CD14-positive monocyte (primary cell): ENCODE measurements around the gene CDCA3. TPM values are rescaled to one million over a fixed set of nuclear protein-coding genes. Genes with fewer than 3 reads are reported as not detected.

ENCODE experiments used
- DNase-seq, 3 donors: peaks; one replicate each; pipeline ENCODE4 v3.0.0-alpha.2; 2011 to 2022
- H2AFZ ChIP-seq: 2 replicates; pipeline ENCODE4 v1.6.0; 2012; ENCODE audit warnings: mild to moderate bottlenecking, low read depth, low read length, inconsistent platforms; ENCODE audit not compliant: insufficient read depth, poor library complexity, severe bottlenecking
- H3K27ac ChIP-seq, 2 donors: 1 replicate in 1 of 2; 2 replicates in 1 of 2; pipeline ENCODE4 v1.5.1; 2012 to 2013; ENCODE audit warnings: low read length in 2 of 2, control low read depth in 1 of 2, inconsistent platforms in 1 of 2, low read depth in 1 of 2, mild to moderate bottlenecking in 1 of 2
- H3K27me3 ChIP-seq, 2 donors: one replicate each; pipeline versions ENCODE4 v1.6.0 to v1.6.1; 2011 to 2013; ENCODE audit warnings: low read length in 2 of 2; ENCODE audit not compliant: control insufficient read depth in 2 of 2, insufficient read depth in 2 of 2
- H3K36me3 ChIP-seq, 2 donors: replicated peaks in 1 of 2; 1 replicate in 1 of 2; 2 replicates in 1 of 2; pipeline versions ENCODE4 v1.5.1 to v1.6.1; 2012 to 2013; ENCODE audit warnings: low read length in 2 of 2, control low read depth in 1 of 2, inconsistent platforms in 1 of 2, mild to moderate bottlenecking in 1 of 2; ENCODE audit not compliant: insufficient read depth in 2 of 2, control insufficient read depth in 1 of 2
- H3K4me1 ChIP-seq, 2 donors: 1 replicate in 1 of 2; 2 replicates in 1 of 2; pipeline versions ENCODE4 v1.5.1 to v1.6.1; 2012 to 2013; ENCODE audit warnings: low read length in 2 of 2, control low read depth in 1 of 2, inconsistent platforms in 1 of 2, mild to moderate bottlenecking in 1 of 2, moderate library complexity in 1 of 2; ENCODE audit not compliant: insufficient read depth in 2 of 2, control insufficient read depth in 1 of 2
- H3K4me2 ChIP-seq: replicated peaks from 2 replicates; pipeline ENCODE3; 2012; ENCODE audit warnings: low read length, moderate library complexity, mild to moderate bottlenecking; ENCODE audit not compliant: poor library complexity, severe bottlenecking; ENCODE audit errors: extremely low read depth
- H3K4me3 ChIP-seq, 3 experiments: fragments of 200-600 bp in 1 of 3; sonication (generic) in 1 of 3; replicated peaks in 1 of 3; 1 replicate in 2 of 3; 2 replicates in 1 of 3; pipeline ENCODE4 v1.5.1; 2011 to 2013; ENCODE audit warnings: low read length in 3 of 3, mild to moderate bottlenecking in 3 of 3, control low read depth in 2 of 3, low read depth in 2 of 3, inconsistent platforms in 1 of 3, moderate library complexity in 1 of 3
- H3K79me2 ChIP-seq: 2 replicates; pipeline ENCODE4 v1.6.0; 2012; ENCODE audit warnings: mild to moderate bottlenecking, control low read depth, inconsistent platforms, low read length, moderate library complexity; ENCODE audit not compliant: insufficient read depth
- H3K9ac ChIP-seq: 2 replicates; pipeline ENCODE4 v1.6.0; 2017; ENCODE audit warnings: low read length, mild to moderate bottlenecking; ENCODE audit not compliant: insufficient read depth, poor library complexity, severe bottlenecking
- H3K9me3 ChIP-seq, 2 donors: replicated peaks in 1 of 2; 1 replicate in 1 of 2; 2 replicates in 1 of 2; pipeline versions ENCODE4 v1.5.1 to v1.6.1; 2012 to 2013; ENCODE audit warnings: low read length in 2 of 2, control low read depth in 1 of 2; ENCODE audit not compliant: control insufficient read depth in 1 of 2, insufficient read depth in 1 of 2
- H4K20me1 ChIP-seq: 2 replicates; pipeline ENCODE4 v1.6.0; 2012; ENCODE audit warnings: mild to moderate bottlenecking, low read length, control low read depth, moderate library complexity; ENCODE audit not compliant: insufficient read depth
- H3K27ac Mint-ChIP-seq, 7 donors: one replicate each; pipeline ENCODE4 v1.8.0; 2020; ENCODE audit warnings: mild to moderate bottlenecking in 7 of 7, mixed read lengths in 7 of 7, moderate library complexity in 6 of 7, inconsistent platforms in 2 of 7
- H3K27me3 Mint-ChIP-seq, 3 donors: one replicate each; pipeline ENCODE4 v1.8.0; 2021 to 2022; ENCODE audit warnings: low read depth in 3 of 3, mild to moderate bottlenecking in 3 of 3, mixed read lengths in 3 of 3, moderate library complexity in 3 of 3, inconsistent platforms in 1 of 3
- H3K36me3 Mint-ChIP-seq, 2 donors: one replicate each; pipeline ENCODE4 v1.8.0; 2020; ENCODE audit warnings: mixed read lengths in 2 of 2, inconsistent platforms in 1 of 2, mild to moderate bottlenecking in 1 of 2
- H3K4me1 Mint-ChIP-seq: one replicate; pipeline ENCODE4 v1.8.0; 2020; ENCODE audit warnings: mild to moderate bottlenecking, mixed read lengths
- H3K4me3 Mint-ChIP-seq, 2 donors: one replicate each; pipeline ENCODE4 v1.8.0; 2020; ENCODE audit warnings: mild to moderate bottlenecking in 2 of 2, mixed read lengths in 2 of 2, moderate library complexity in 1 of 2
- H3K9me3 Mint-ChIP-seq, 7 donors: one replicate each; pipeline ENCODE4 v1.8.0; 2020 to 2022; ENCODE audit warnings: mixed read lengths in 7 of 7, mild to moderate bottlenecking in 6 of 7, moderate library complexity in 6 of 7, inconsistent platforms in 2 of 7
- CTCF ChIP-seq: fragments of 200-600 bp; IDR thresholded peaks from one replicate; pipeline ENCODE4 v1.8.0; 2022; ENCODE audit warnings: antibody characterized with exemption, mild to moderate bottlenecking
- WGBS: methylation state at CpG from one replicate; pipeline ENCODE4 v1.1.5; 2013; ENCODE audit warnings: missing lambda C conversion rate; ENCODE audit not compliant: insufficient coverage; 5-methylcytosine and 5-hydroxymethylcytosine counted together
- intact Hi-C, 2 donors: fragments of 100-400 bp; cut with micrococcal nuclease; formaldehyde crosslinking; loops; one replicate each; pipeline versions ENCODE4 v1.15.0 to v1.15.1; 2023
- polyA plus RNA-seq, 3 donors: library from polyadenylated mRNA; depleted of rRNA in 1 of 3; unstranded in 2 of 3; stranded (reverse) in 1 of 3; fragments of 300-500 nt in 2 of 3; fragments of >200 nt in 1 of 3; fragmentation: Illumina TruSeq in 2 of 3; gene quantifications; 1 replicate in 2 of 3; 2 replicates in 1 of 3; pipeline ENCODE4 v1.2.3, GENCODE V29; 2012 to 2021

Gene CDCA3
- polyA plus RNA-seq, 3 donors = 0.57 to 0.61 (median 0.59) TPM

- Histone ChIP-seq H3K27me3 (no peaks in the 10 kb centered on the region), H3K9me3 (no peaks in the 10 kb centered on the region), H3K79me2 (no peaks in the 10 kb centered on the region), H3K27ac (no peak overlapping the region), H3K4me2 (no peak overlapping the region), H3K36me3 (no peaks in the 10 kb centered on the region), H3K9ac (no peak overlapping the region), H3K4me3 (no peak overlapping the region), H4K20me1 (no peaks in the 10 kb centered on the region), H3K4me1 (peaks cover 3 to 4% of the 10 kb centered on the region in 2 donors), H2AFZ (no peak overlapping the region)
- Mint-ChIP-seq H3K4me1 (no peaks in the 10 kb centered on the region), H3K36me3 (no peaks in the 10 kb centered on the region), H3K27me3 (no peaks in the 10 kb centered on the region), H3K9me3 (no peaks in the 10 kb centered on the region), H3K4me3 (no peak overlapping the region), H3K27ac (peak overlapping the region in 1 of 7 donors; percentile 55)
- TF ChIP-seq CTCF = no peak
- intact Hi-C loops = no loop called here
- WGBS = 84% methylated on average over 9 of the region's 16 CpGs
- no peak for DNase-seq
Observed at GRCh38 chr12:6836851-6837250, 14.2 kb downstream of the CDCA3 start.

- intact Hi-C loops = no loop called here
- WGBS = 86% methylated on average over 2 of the region's 5 CpGs
- TF ChIP-seq CTCF = no peak
Observed at GRCh38 chr12:6834873-6835272, 16.2 kb downstream of the CDCA3 start.

More at GRCh38 chr12:6834873-6835272, 16.2 kb downstream of the CDCA3 start:
- H3K4me1 ChIP-seq = peaks cover 3 to 4% of the 10 kb centered on the region in 2 donors
- no peak overlapping the region for H2AFZ ChIP-seq
- H3K4me3 Mint-ChIP-seq = no peak overlapping the region
- H4K20me1 ChIP-seq = no peaks in the 10 kb centered on the region
- H3K9ac ChIP-seq = no peak overlapping the region
- H3K9me3 ChIP-seq = no peaks in the 10 kb centered on the region
- no peak overlapping the region for H3K4me2 ChIP-seq
- H3K27me3 ChIP-seq = peaks cover under 1 to 13% of the 10 kb centered on the region in 2 donors
- no peaks in the 10 kb centered on the region for H3K36me3 Mint-ChIP-seq
- H3K4me3 ChIP-seq = no peak overlapping the region
- H3K79me2 ChIP-seq = no peaks in the 10 kb centered on the region
- H3K27ac ChIP-seq = no peak overlapping the region
- H3K36me3 ChIP-seq = no peaks in the 10 kb centered on the region
- DNase-seq = no peak
- peaks cover 17 to 19% (median 18%) of the 10 kb centered on the region in 3 donors for H3K27me3 Mint-ChIP-seq
- no peaks in the 10 kb centered on the region for H3K4me1 Mint-ChIP-seq
- no peaks in the 10 kb centered on the region for H3K9me3 Mint-ChIP-seq
- no peak overlapping the region for H3K27ac Mint-ChIP-seq
